ENCODE results near the gene ARL5A. TPM values are rescaled to one million over a fixed set of nuclear protein-coding genes. Genes with fewer than 3 reads are reported as not detected.
"Not testable (repeated sequence)": the region's sequence is repeated elsewhere in the genome, so short reads cannot be mapped to it uniquely, and the experiment has no call there.

Gene ARL5A
- total RNA-seq, 4 donors from 2014 or later, result 58.8 to 104 (median 85.6) TPM

GRCh38 chr2:151802315-151802714 is 25.9 kb downstream of the ARL5A start:
- H3K27ac ChIP-seq, result no peak overlapping the region
- WGBS, 2 donors (ENCODE audit: low coverage in 1 of 2), result 67 to 93% methylated on average over 1 to 2 of the region's 2 CpGs
- H3K4me3 ChIP-seq, result no peak overlapping the region
- H3K4me1 ChIP-seq, result no peaks in the 10 kb centered on the region
- TF ChIP-seq POLR2A (IDR thresholded peaks at IDR 0.05) (no peak), EP300 (IDR thresholded peaks at IDR 0.05) (no peak), POLR2AphosphoS5 (IDR thresholded peaks at IDR 0.05) (no peak)
- TF ChIP-seq, protein P1, sequence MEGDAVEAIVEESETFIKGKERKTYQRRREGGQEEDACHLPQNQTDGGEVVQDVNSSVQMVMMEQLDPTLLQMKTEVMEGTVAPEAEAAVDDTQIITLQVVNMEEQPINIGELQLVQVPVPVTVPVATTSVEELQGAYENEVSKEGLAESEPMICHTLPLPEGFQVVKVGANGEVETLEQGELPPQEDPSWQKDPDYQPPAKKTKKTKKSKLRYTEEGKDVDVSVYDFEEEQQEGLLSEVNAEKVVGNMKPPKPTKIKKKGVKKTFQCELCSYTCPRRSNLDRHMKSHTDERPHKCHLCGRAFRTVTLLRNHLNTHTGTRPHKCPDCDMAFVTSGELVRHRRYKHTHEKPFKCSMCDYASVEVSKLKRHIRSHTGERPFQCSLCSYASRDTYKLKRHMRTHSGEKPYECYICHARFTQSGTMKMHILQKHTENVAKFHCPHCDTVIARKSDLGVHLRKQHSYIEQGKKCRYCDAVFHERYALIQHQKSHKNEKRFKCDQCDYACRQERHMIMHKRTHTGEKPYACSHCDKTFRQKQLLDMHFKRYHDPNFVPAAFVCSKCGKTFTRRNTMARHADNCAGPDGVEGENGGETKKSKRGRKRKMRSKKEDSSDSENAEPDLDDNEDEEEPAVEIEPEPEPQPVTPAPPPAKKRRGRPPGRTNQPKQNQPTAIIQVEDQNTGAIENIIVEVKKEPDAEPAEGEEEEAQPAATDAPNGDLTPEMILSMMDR (IDR thresholded peaks at IDR 0.05), result no peak
- no peak for ATAC-seq
- no peaks in the 10 kb centered on the region for H3K27me3 ChIP-seq
- peaks cover 3 to 68% of the 10 kb centered on the region in 2 donors for H3K36me3 ChIP-seq
- H3K9me3 ChIP-seq, result no peaks in the 10 kb centered on the region

GRCh38 chr2:151799886-151800292 is 28.3 kb downstream of the ARL5A start:
- H3K27ac ChIP-seq, result no peak overlapping the region
- WGBS, 2 donors (ENCODE audit: low coverage in 1 of 2), result 76 to 100% methylated on average over 3 of the region's 3 CpGs
- no peak for TF ChIP-seq POLR2AphosphoS5 (IDR thresholded peaks at IDR 0.05)
- TF ChIP-seq, protein P1 (IDR thresholded peaks at IDR 0.05), result no peak
- no peak for TF ChIP-seq EP300 (IDR thresholded peaks at IDR 0.05)
- no peak for TF ChIP-seq POLR2A (IDR thresholded peaks at IDR 0.05)
- H3K36me3 ChIP-seq, result peaks cover 0 to 47% of the 10 kb centered on the region in 2 donors
- no peaks in the 10 kb centered on the region for H3K9me3 ChIP-seq
- H3K4me1 ChIP-seq, result no peaks in the 10 kb centered on the region
- no peaks in the 10 kb centered on the region for H3K27me3 ChIP-seq
- no peak overlapping the region for H3K4me3 ChIP-seq
- no peak for ATAC-seq

DNA sequence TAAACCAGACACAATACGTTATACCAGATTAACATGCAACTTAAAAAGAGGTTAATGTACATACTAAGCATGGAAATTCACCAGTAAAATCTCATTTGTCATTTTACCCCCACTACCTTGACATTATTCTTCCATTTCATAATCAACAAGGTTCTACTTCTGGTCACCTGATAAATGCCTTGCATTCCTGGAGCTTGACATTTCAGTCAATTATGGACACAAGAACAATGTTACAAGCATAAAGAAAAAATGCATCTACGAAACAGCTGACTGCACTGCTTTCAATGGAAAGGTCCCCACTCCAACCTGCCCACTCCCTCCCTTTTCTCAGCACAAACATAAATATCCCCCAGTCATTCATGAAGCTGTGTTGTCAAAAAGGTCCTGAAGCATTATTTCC is 31.4 kb downstream of the ARL5A start:
- H3K4me3 ChIP-seq, result no peak overlapping the region
- peaks cover 0 to 37% of the 10 kb centered on the region in 2 donors for H3K36me3 ChIP-seq
- no peaks in the 10 kb centered on the region for H3K27me3 ChIP-seq
- no peaks in the 10 kb centered on the region for H3K9me3 ChIP-seq
- no peaks in the 10 kb centered on the region for H3K4me1 ChIP-seq
- ATAC-seq, result no peak
- TF ChIP-seq EP300 (IDR thresholded peaks at IDR 0.05) (no peak), POLR2A (IDR thresholded peaks at IDR 0.05) (no peak), POLR2AphosphoS5 (IDR thresholded peaks at IDR 0.05) (no peak)
- TF ChIP-seq, protein P1 (IDR thresholded peaks at IDR 0.05), result no peak
- H3K27ac ChIP-seq, result no peak overlapping the region
- WGBS, 2 donors (ENCODE audit: low coverage in 1 of 2), result 94 to 100% methylated on average over 2 of the region's 2 CpGs

DNA sequence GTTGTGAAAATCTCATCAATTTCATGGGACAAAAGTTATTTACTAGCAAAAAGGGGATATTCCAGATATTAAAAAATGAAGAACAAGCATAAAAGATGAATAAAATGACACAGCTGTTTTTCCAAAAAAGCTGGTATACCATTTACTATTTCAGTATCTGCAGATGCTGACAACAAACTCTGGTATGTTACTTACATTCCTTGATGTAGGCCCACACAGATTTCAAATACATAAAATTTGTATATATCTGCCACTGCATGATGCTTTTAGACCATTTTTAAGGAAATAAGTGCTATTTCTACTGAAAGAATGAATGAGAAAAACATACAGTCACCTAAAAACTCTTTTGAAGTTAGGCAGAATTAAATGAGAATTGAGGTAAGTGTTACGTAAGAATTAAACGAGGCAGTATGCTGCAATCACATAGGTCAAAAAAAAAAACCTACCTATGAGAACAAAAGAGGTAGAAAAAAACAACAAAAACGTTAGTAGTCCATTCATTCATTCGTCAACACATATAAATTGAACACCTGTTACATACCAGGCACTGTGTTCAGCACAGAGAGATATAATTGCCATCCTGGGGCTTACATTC is 32.5 kb downstream of the ARL5A start:
- no peak for ATAC-seq
- H3K9me3 ChIP-seq, result no peaks in the 10 kb centered on the region
- peaks cover 0 to 31% of the 10 kb centered on the region in 2 donors for H3K36me3 ChIP-seq
- H3K4me3 ChIP-seq, result no peak overlapping the region
- TF ChIP-seq POLR2AphosphoS5 (IDR thresholded peaks at IDR 0.05), result no peak
- TF ChIP-seq, protein P1 (IDR thresholded peaks at IDR 0.05), result no peak
- TF ChIP-seq EP300 (IDR thresholded peaks at IDR 0.05), result no peak
- TF ChIP-seq POLR2A (IDR thresholded peaks at IDR 0.05), result no peak
- H3K27ac ChIP-seq, result no peak overlapping the region
- no peaks in the 10 kb centered on the region for H3K4me1 ChIP-seq
- H3K27me3 ChIP-seq, result no peaks in the 10 kb centered on the region
- WGBS, 2 donors (ENCODE audit: low coverage in 1 of 2), result 68 to 84% methylated on average over 2 to 4 of the region's 4 CpGs

DNA sequence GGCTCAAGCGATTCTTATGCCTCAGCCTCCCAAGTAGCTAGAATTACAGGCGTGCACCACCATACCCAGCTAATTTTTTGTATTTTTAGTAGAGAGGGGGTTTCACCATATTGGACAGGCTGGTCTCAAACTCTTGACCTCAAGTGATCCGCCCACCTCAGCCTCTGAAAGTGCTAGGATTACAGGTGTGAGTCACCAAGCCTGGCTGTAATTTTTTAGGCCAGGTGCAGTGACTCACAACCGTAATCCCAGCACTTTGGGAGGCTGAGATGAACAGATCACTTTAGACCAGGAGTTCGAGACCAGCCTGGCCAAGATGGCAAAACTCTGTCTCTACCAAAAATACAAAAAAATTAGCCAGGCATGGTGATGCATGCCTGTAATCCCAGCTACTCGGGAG is 33.8 kb downstream of the ARL5A start:
- H3K9me3 ChIP-seq, H3K27me3 ChIP-seq, ATAC-seq, H3K4me3 ChIP-seq, H3K4me1 ChIP-seq, H3K27ac ChIP-seq: not testable (repeated sequence)
- H3K36me3 ChIP-seq, result peaks cover 0 to 23% of the 10 kb centered on the region in 2 donors
- 93 to 100% methylated on average over 3 of the region's 6 CpGs for WGBS, 2 donors (ENCODE audit: low coverage in 1 of 2)
